GM18499 (cell line): ENCODE data around the gene COBL.

Experiments used
- ATAC-seq: cut with Tn5 transposase; IDR thresholded peaks from one replicate; pipeline ENCODE4 v1.9.1; 2021; ENCODE audit warnings: moderate number of reproducible peaks; ENCODE audit not compliant: insufficient read depth, unreplicated experiment

The COBL gene

DNA sequence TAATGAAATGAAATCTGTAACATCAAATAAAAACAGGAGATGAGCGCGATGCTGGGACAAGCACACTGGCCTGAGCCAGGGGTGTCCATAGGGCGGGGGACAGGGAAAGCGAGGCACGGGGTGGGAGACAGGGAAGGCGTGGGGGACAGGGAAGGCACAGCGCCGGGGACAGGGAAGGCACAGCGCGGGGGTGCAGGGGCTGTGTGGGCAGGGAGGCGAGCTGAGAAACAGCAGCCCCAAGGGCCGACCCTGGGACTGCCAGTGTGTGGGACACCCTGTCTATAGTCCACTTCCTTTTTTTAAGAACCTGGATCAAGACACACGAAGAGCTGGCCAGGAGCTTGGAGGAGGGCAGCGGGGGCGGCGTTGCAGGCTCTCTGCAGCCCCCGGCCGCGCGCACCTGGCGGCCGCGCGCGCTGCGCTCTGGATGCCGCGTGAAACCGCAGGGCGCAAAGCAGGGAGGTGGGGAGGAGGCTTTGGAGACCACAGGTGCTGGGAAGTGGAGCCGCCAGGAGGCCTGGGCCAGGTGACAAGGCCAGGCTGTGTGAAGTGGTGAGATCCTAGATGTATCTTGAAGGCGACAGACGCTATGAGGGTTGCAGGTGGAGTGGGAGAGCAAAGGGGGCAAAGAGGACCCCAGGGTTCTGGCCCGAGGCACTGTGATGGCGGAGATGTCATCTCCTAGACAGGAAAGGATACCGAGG, 157.7 kb downstream of the COBL start:
- ATAC-seq: no peak

DNA sequence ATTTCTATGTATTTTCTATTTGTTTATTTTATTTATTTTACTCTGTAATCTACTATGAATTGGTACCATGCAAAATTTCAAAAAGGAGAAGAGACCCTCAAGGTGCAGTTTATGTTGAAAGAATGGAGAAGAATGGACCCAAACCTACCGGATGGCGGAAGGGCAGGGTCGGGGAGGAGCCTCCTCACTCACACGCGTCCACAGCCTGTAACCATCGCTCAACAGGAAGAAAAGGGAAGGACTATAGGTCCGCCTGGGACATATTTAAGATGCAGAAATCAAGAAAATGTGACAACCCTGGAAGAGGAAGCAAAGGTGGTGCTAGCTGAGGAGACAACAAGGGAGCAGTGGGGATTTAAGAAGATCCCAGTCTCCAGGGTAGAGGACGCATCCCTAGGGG, 158.4 kb downstream of the COBL start:
- no peak for ATAC-seq

DNA sequence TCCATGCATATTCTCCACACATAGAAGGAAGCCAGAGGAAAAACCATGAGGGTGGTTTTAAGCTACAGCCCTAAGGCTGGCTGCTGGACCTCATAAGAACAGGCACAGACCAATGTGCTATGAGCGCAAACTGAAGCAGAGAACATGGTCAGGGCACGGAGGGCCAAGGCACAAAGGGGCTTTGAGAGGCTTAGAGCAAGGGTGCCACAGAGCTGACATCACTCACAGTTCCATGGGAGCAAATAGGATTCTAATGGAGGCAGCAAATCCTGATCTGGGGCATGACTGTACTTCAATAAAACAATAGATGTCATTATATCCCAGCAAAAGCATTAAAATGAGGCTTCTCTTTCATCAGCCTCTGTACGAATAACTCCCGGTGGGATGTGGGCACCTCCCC, 162.4 kb downstream of the COBL start:
- no peak for ATAC-seq

DNA sequence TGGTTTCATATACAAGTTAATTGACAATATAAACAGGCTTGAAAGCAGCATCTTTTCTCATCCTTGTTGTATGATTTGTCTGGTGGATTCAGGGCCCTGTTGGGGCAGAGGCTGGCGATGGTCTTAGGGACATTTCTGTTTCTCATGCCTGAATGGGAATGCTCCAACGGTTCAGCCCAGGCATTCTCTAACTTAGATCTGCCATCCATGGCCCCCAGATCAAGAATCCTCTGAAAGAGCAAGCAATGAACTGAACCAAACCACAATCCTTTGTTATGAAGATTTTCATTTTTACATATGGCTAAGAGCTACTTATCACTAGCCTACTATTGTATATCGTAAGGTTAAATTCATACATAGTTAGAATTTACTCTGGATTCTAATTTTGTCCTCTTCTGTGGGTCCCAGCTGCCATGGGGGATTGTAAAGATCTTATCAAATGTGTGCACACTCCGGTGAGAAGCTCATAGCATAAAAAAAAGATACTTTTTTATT, 163.9 kb downstream of the COBL start:
- ATAC-seq: no peak

DNA sequence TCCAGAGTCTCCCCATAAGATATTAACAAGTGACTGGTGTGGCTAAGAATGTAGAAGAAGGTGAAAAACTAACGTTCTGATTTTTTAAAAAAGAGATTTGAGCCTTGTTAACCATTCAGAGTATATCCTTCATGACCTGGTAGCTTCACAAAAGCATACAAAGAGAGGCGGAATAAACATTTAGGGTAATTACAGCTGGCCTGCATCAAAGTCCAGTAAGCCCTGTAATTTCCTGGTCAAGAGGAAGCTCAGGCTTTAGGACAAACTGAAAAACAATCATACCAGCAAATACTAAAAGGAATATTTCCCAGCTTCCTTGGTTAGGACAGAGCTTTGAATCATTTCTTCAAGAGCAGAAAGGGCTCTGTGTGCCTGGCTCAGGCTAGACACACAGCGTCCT, 165.2 kb downstream of the COBL start:
- ATAC-seq: no peak

DNA sequence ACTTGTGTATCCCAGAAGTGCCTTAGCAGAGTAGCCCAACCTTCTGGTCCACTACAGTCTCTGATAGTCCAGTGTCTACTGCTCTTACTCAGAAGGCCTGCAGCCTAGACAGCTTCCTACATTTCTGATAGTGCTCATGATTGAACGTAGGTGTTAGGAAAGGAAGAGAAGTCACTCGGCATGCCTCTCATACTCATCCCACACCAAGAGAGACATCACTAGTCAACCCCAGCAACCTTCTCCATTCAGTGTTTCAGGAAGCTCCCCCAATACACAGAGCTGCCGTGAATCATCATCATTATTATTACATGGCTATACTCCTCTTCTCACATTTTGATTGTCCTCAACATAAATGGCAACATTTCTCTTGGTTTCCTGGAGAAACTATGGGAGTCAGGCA, 166.4 kb downstream of the COBL start:
- ATAC-seq: no peak

DNA sequence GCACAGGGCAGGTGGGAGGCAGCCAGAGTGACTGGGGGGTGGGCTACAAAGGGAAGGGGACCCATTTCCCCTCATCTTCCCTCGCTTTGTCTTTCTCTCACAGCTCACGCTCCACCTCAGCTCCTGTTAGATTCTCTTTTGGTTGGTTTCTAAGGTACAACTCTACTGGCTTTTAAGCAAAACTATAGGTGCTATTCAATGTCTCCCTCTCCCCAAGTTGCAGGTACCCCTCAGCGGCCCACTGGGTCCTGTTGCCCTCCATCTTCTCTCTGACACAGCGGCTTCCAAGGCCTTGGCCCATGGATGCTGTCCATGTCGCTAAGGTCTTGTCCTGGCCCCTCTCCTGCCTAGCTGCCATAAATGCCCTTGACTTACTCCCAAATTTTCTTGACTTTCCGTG, 168.4 kb downstream of the COBL start:
- no peak for ATAC-seq

DNA sequence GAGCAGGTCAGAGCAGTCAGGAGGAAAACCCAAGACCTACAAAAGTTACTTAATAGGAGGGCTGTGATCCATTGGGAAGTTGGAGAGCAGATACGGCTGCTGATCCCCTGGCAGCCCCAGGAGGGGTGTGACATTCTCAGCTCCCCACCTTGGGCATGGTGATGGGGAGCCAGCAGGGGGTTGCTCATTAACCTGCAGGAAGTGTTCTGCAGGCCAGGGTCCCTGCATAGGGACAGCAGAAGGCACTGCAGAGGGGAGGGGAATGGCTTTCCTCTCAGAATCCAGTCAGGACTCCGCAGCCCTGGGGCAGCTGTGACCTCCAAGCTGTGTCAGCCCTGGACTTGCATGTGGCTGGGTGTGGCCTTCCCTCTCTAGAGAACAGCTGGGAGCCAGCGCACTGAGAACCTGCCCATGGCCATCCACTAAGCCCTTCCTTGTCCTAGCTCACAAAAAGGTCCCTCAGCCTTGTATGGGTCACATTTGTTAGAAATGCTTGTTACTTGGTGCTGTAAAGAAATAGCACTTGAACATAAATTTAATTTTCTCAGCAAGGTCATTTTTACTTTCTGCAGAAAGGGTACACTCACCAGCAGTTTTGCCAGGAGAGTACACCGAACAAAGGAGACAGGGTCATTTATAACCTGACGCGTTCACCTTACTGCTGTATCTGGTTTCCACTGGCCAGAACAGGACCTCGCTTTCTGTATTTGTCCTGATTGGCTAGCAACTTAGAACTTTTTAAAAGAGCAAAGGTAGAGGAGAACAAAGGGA, 169.6 kb downstream of the COBL start:
- no peak for ATAC-seq

DNA sequence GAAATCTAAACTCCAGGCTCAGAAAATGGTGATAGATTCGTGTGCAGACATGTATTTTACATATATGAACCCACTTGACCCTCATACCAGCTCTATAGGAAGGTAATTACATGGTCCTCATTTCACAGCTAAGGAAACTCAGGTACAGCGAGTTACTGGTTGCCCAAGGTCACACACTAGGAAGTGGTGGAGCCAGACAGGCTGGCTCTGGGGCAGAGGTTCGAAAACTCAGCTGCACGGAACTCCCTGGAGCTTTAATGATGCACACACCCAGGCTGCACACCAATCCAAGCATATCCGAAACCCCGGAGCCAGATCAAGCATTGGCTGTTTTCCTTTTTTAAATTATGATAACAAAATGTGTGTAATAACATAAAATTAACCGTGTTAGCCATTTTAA, 172.4 kb downstream of the COBL start:
- ATAC-seq: no peak

DNA sequence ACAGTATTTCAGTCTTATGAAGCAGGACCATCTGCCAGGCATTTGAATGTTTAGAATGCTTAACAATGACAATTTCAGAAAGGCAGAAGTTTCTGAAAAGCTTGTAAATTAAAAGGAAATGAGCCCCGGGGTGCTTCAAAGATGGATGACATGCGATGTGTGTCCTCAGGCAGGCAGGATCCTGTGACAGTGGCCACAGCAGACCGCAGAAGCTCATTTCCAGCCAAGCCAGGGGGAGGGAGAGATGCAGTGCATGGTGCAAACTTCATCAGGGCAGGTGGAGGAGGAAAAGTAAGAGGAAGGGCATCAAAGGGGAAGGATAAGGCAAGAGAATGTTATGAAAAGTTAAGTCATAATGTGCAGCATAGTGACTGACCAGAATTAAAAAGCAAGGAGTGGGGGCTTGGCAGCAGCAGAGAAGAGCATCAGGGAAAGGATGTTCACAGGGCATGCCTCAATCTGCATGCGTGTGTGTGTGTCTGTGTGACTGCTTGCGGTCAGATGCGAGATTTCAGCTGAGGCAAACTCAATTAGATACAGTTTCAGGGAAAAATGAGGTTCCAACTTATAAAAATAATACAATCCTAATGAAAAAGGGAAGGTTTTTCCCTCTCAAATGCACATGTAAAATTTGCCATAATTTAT, 173.7 kb downstream of the COBL start:
- ATAC-seq: no peak

DNA sequence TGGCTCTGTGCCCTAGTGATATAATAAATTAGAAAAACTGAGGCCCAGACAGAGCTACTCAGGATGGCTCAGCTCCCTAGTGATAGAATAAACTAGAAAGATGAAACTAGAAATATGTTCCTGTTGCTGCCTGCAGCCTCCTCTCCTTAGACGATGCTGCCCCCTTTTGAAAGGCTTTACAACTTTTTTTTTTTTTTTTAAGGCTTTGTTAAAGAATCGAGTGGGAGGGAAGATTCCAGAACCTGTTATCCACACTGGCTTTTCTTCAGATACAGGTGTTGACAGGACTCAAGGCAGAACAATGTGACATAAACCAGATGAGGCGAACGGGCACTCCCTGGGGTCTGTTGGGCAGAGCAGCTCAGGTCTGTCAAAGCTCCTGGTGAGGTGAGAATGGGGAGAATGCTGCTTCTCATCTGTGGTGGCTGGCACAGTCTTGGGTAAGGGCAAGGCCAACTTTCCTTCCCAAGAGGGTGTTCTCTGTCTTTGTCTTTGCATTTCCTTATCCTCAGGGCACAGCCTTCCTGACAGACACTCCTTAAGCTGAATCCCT, 175.1 kb downstream of the COBL start:
- ATAC-seq: no peak

DNA sequence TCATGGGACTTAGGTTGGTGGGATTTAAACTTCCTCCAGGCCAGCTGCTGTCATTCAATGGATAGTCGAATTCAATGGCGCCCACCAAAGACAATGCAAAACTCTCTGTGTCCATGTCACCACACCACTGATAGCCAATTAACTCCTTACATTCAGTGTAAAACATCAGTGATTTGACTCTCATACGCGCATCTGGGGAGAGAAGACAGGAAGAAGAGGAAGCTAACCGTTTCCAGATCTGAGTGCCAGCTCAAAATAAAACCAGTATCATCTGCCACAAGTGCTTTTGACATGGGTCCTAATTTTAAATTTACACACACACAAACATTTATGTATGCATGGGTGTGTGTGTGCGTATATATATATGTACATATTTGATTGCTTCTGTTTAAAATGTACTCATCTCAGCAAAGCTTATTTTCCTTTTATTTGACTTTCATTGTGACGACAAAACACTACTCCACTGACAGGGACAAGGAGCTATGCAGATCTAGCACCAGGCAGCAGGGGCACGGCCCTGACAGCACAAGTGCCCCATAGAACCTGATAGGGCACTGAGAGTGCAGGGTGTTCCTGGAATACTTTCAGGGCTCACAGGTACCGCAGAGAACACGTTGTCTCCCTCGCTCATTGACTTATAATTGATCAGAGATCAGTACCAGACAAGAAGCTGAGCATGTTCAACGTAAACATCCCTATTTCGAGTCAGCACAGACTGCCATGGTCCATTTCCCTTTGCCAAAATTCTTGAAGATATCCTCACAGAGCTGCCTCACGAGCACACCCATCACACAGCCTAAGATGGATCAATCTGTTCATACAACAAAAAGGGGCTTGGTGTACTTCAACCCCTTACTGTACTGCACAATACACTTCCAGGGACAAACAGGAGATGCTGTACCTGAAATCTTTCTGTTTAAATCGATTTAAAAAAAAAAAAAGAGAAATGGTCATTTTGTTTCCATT, 176.1 kb downstream of the COBL start:
- ATAC-seq: no peak

DNA sequence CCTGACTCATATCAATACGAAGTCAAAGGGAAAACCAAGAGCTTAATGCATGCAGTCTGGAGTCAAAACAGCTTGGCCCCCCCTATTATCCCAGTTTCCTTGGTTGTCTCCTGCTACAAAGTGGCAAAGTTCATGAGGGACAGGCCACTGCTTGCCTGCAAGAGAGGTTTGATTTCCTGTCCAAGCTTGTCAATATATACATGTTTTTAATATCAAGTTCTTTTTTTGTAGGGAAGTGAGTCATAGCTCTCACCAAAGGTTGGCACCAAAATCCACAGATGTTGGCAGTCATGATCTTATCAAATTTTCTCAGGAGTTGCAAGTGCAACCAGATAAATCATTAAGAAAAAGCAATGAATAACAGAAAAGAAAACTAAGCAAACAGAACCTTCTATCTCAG, 176.8 kb downstream of the COBL start:
- ATAC-seq: no peak

DNA sequence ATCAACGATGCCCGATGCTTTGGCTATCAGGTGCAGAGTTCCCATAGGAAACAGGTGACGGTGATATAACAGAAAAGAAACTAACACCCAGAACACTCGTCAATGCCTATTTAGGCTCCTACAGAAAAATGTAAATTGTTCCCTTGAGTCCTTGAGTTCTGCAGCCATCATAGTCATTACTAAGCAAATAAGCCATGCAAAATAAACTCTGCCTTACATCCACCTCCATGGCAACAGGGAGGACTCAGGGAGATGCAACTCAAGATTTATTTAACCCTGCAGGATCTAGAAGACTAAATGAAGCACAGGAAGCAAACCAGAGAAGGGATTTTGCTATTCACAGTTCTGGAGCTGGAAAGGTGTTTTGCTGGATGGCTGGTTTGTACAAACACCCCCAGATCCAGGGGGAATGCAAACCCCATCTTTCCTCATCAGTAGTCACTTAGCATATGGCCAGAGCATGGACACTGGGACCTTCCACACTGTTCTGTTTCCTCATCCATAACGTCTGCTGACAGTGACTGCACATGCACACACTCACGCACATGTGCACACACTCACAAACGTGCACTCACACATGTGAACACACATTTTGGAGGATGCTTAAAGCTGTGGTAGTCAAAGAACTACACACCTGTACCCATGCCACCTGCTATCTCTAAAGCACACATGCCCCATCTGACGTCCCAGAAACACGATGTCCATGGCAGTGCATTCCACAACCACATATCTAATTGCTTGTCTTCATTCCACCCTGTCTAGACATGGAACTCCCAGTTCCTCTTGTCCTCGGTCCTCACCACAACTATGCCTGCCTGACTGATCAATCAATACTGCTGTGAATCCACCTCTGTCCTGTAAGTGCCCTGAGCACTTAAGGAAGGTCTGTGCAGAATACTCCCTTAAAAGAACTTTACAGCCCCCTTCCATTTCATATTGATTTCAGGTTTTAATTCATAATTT, 178.2 kb downstream of the COBL start:
- ATAC-seq: no peak

DNA sequence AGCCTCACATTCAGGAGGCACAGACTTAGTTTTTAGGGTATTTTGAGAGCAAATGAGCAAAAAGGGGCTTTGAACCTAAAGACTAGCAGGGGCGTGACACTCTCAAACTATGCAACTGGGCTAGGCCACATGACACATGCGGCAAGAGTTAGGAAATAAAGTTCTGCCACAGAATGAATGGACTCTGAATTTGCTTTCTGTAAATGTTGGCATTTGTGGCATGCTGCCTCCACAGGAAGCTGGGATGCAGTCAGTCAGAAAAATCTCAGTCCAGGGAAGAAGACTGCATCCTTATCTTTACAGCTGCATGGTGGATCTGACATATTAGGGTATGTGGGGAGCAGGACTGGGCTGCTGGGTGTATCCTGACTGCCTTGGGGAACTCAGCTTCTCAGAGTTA, 181.0 kb downstream of the COBL start:
- ATAC-seq: no peak

DNA sequence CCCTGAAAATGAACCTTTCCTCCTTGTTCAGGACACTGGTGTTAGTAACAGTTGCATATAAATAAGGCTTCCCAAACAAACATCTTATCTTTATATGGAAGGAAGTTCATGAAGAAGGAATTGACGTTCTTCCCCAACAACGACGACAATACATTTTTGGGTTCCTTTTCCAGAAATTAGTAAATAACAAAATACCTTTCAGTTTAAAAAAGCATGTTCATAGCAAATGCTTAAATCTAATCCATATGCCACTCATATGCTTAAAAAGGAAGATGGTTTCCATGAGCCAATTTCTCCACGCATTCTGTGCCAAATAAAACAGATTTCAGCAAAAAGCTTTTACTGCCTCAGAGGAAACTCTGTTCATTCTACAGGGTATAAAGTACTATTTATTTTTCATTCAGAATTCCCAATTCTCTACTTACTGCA, 182.6 kb downstream of the COBL start:
- ATAC-seq: no peak

DNA sequence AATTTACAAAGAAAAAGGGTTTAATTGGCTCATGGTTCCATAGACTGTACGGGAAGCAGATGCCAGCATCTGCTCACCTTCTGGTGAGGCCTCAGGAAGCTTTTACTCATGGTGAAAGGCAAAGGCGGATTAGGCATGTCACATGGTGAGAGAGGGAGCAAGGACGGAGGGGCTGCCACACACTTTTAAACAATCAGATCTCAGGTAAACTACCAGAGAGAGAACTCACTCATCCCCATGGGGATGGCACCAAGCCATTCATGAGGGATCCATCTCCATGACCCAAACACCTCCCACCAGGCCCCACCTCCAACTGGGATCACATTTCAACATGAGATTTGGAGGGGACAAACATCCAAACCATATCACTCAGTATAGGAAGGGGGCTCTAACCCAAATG, 183.9 kb downstream of the COBL start:
- ATAC-seq: no peak

DNA sequence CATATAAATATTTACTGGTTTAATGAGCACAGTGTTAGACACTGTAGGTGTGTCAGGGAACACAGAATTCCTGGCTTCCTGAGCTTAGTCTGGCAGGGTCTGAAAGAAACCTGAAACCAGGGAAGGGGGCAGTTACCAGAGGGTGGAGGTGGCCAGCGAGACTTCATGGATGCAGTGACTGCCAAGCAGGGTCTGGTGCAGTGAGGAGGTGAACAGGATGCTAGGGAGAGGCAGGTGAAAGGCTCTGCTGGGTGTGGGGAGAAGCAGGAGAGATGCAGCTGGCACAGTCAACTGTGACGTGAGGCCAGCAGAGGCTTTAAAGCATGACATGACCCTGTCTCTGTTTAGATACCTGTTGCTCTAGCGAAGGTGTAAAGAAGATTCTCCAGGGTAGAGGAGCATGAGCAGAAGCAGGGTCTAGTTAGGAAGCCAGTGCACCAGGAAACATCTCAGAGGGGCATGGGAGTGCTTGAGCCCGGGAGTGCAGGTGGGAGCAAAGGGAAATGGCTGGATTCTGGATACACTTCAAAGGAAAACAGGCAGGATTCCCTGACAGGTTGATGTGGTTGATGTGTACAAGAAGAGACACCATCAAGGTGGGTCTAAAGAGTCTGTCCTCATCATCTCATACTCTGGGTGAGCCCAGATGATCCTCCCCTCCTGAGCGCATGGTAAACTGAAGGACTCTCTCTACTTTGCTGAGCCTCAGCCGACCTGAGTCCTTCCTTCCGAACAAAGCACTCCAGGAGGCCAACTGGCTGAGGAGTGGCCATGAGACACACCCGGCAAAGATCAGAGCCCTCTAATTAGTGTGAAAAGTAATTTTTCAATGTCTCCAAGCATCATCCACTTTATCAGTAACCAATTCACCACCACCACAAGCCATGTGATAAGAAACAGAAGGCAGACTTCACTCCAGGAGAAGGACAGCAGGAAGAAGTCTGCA, 186.8 kb downstream of the COBL start:
- ATAC-seq: no peak
